Caki2 (cell line): ENCODE data around the gene ZNF669. TPM values are rescaled to one million over a fixed set of nuclear protein-coding genes. Genes with fewer than 3 reads are reported as not detected.
A peak's percentile ranks its signal among the peaks of the same experiment; 100 is the strongest.

Source experiments
- DNase-seq: peaks from one replicate; pipeline ENCODE4 v3.0.0-alpha.2; 2015; ENCODE audit warnings: low read depth
- in situ Hi-C: cut with HindIII; loops from 2 replicates; pipeline ENCODE4 v1.10.0; 2016; ENCODE audit warnings: low sequenced_read_pairs, low pct_unique_long_range_greater_than_20kb, mixed read lengths
- total RNA-seq: library from RNA; depleted of rRNA; stranded (reverse); fragments of >200 nt; shearing (Covaris generic); gene quantifications from 2 replicates; pipeline ENCODE4 v1.2.3, GENCODE V29; 2014; ENCODE audit warnings: low replicate concordance; rRNA removed

Gene ZNF669
- total RNA-seq, 1 experiment from 2014 or later: 12.8 TPM

- no peak for DNase-seq
- in situ Hi-C loops: no loop called here
Measured at GRCh38 chr1:247084771-247085170, 19.4 kb downstream of the ZNF669 start.

GRCh38 chr1:247079141-247079874 is 24.8 kb downstream of the ZNF669 start:
- no peak for DNase-seq

GRCh38 chr1:247078258-247079140 is 25.7 kb downstream of the ZNF669 start, which contains the start of gene ZNF670:
TSS of gene ZNF670 (minus strand) at chr1:247078811. CDS start at chr1:247078596, 215 bp downstream.
- in situ Hi-C loops: no loop called here
- DNase-seq: peak; percentile 89

More at GRCh38 chr1:247079141-247079874, 24.8 kb downstream of the ZNF669 start:
- in situ Hi-C loops: no loop called here

- DNase-seq: peak; percentile 21
- in situ Hi-C loops: no loop called here
Measured at GRCh38 chr1:247077876-247078257, 26.3 kb downstream of the ZNF669 start.

- in situ Hi-C loops: no loop called here
- no peak for DNase-seq
Measured at GRCh38 chr1:247077213-247077612, 26.9 kb downstream of the ZNF669 start.

GRCh38 chr1:247070645-247071044 is 33.5 kb downstream of the ZNF669 start:
- in situ Hi-C loops: no loop called here
- DNase-seq: no peak

GRCh38 chr1:247064304-247064703 is 39.9 kb downstream of the ZNF669 start:
- no peak for DNase-seq
- in situ Hi-C loops: no loop called here

GRCh38 chr1:247060771-247061170 is 43.4 kb downstream of the ZNF669 start:
- DNase-seq: no peak
- in situ Hi-C loops: no loop called here

GRCh38 chr1:247056071-247056470 is 48.1 kb downstream of the ZNF669 start:
- no peak for DNase-seq
- in situ Hi-C loops: no loop called here

GRCh38 chr1:247054992-247055415 is 49.2 kb downstream of the ZNF669 start:
- no peak for DNase-seq
- in situ Hi-C loops: no loop called here

Other genes starting within 250 kb of the ZNF669 start
- 10.0 and 13.0 TPM in 2 replicates for gene AHCTF1, start 172.4 kb downstream of the ZNF669 start, total RNA-seq
- gene ZNF695, start 96.3 kb downstream of the ZNF669 start, total RNA-seq: not detected in 2 replicates
- 2.1 and 3.7 TPM in 2 replicates for gene ZNF670, start 25.5 kb downstream of the ZNF669 start, total RNA-seq
- gene ZNF124, start 67.7 kb upstream of the ZNF669 start, total RNA-seq: 64.1 and 73.4 TPM in 2 replicates
- not detected in 2 replicates for gene VN1R5, start 151.7 kb upstream of the ZNF669 start, total RNA-seq
- gene ZNF496, start 227.5 kb upstream of the ZNF669 start, total RNA-seq: 30.9 and 47.0 TPM in 2 replicates